ENCODE results near the gene RFPL1.
"Not testable (repeated sequence)": the region's sequence is repeated elsewhere in the genome, so short reads cannot be mapped to it uniquely, and the experiment has no call there.

Gene RFPL1

DNA sequence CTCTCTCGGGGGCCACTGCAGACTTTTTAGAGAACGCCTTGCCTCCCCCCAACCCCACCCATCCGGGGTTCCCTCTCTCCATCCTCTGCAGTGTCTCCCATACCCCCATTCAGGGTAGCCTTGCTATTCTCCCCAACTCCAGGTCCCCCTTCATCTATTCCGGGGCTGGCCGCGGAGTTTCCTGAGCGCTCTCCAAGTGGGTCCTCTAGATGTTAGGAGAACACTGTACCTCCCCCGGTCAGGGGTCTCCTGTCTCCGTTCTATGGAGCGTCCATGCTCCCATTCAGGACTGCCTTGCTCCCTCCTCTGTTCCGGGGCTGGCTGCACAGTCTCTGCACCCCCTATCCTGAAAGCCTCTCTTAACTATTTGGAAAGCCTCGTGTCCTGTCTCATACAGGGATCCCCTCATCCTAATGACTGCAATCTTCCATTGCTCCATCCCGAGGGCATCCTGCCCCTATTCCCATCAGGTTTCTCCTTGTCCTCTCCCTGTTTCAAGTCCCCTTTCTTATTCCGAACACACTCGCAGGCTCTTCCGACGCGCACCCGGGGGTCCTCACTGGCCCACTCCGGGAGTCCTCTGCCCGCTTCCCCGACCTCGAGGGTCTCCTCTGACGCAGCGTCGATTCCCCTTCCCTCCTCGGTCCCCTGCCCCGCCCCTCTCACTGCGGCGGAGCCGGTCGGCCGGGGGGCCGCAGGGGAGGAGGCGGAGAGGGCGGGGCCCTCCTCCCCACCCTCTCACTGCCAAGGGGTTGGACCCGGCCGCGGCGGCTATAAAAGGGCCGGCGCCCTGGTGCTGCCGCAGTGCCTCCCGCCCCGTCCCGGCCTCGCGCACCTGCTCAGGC is 41.3 kb downstream of the RFPL1 start, which contains the start of gene NEFH:
TSS of gene NEFH (plus strand) at position 802 of the 845 bp plus-strand sequence. CDS start 45 bp downstream, outside the sequence.
- no peak for DNase-seq

DNA sequence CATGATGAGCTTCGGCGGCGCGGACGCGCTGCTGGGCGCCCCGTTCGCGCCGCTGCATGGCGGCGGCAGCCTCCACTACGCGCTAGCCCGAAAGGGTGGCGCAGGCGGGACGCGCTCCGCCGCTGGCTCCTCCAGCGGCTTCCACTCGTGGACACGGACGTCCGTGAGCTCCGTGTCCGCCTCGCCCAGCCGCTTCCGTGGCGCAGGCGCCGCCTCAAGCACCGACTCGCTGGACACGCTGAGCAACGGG is 41.8 kb downstream of the RFPL1 start:
- DNase-seq, result no peak

DNA sequence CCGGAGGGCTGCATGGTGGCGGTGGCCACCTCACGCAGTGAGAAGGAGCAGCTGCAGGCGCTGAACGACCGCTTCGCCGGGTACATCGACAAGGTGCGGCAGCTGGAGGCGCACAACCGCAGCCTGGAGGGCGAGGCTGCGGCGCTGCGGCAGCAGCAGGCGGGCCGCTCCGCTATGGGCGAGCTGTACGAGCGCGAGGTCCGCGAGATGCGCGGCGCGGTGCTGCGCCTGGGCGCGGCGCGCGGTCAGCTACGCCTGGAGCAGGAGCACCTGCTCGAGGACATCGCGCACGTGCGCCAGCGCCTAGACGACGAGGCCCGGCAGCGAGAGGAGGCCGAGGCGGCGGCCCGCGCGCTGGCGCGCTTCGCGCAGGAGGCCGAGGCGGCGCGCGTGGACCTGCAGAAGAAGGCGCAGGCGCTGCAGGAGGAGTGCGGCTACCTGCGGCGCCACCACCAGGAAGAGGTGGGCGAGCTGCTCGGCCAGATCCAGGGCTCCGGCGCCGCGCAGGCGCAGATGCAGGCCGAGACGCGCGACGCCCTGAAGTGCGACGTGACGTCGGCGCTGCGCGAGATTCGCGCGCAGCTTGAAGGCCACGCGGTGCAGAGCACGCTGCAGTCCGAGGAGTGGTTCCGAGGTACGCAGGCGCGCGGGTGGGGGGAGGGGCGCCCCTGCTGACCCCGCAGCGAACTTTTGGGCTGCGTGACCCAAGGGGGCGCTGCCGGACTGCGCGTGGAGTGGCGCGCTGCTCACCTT is 42.3 kb downstream of the RFPL1 start:
- DNase-seq, result peak; percentile 64

DNA sequence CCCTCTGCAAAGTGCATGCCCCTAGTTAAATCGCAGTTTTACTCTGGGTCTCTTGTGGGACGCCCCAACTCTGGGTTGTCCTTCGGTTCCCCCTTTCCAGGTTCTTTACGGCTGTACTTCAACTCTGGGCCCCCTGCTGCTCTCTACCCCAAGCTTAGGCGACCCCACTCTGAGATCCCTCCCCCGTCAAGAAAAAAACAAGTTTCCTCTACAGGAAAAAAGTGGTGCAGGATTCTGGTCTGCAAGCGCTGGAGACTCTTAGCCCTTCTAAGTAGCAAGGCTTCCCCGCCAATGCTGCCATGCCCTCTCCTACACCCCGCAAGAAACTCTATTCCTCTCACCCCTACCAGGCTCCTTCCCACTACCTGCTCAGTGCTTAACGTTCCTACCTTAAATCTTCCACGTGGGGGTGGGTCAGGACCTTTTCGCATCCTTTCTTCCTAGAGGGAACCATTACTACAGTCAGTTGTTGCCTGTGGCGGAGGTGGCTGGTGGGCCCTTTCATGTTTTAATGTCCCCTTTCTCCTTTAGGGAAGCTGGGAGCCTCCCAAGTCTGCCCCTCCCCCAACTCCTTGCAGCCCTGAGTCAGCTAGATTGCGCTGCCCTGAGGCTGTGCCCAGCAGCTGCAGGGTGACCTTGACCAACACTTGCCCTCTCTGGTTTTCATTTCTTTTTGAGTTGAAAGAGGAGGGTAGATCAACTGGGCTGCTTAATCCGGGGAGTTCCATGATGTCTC is 43.0 kb downstream of the RFPL1 start:
- DNase-seq, result no peak

DNA sequence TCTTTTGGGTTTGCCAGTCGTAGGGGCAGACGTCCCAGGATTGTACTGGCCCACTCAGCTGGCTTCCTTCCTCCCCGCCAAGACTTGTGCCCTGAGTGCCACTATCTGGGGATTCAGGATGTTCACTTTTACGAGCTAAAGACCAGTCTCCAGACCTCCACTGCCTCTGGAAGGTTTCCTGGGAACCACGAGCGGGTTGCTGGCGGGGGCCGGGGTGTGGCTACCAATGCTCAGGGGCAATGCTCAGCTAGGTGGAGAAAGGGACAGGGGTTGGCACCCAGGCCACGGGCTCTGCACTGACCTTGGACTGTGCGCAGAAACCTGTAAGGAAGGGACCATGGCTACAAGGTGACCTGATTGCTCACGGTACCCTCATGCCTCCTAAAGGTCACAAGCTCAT is 43.9 kb downstream of the RFPL1 start:
- DNase-seq, result no peak

DNA sequence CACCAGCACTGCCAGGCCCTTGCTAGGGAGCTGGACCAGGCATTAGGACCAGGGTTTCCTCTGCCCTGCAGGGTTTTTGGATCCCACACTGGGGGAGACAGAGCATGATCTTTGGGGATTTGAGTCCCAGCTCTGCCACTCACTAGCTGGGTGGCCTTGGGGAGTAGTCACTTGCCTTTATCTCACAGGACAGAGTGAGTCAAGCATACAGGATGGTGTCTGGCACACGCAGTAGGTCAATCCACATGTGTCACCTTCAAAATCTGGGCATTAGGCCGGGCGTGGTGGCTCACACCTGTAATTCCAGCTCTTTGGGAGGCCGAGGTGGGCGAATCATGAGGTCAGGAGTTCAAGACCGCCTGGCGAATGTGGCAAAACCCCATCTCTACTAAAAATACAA is 44.3 kb downstream of the RFPL1 start:
- DNase-seq, result no peak

DNA sequence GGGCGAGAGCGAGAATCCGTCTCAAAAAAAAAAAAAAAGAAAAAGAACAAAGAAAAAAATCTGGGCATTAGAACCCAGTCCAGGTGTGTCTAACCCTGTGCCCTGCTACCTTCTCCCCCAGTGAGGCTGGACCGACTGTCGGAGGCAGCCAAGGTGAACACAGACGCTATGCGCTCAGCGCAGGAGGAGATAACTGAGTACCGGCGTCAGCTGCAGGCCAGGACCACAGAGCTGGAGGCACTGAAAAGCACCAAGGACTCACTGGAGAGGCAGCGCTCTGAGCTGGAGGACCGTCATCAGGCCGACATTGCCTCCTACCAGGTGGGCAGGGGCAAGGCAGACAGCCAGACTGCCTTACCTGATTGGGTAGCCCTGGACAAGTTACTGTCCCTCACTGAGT is 44.9 kb downstream of the RFPL1 start:
- DNase-seq, result no peak

DNA sequence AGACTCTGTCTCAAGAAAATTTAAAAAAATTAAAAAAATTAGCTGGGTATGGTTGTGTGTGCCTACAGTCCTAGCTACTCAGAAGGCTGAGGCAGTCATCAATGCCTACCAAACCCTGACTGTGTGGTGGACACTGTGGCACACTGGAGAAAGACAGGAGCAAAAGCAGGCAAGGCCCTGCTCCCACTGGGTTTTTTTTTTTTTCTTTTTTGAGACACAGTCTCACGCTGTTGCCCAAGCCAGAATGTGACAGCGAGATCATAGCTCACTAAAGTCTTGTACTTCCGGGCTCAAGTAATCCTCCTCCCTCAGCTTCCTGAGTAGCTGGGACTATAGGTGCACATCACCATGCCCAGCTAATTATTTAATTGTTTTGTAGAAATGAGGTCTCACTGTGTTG is 46.3 kb downstream of the RFPL1 start:
- DNase-seq, result no peak

DNA sequence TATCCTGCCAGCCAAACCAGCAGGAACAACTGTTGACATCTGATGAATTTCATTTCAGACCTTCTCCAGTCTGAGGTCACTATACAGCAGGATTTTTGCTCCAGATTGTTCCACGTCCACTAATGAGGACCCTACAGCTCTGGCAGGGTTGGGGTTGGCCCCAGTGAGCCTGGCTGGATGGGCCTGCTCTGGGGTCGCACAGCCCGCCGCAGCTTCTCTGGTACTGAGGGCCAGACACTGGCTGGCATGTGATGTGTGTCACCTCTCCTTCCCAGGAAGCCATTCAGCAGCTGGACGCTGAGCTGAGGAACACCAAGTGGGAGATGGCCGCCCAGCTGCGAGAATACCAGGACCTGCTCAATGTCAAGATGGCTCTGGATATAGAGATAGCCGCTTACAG is 47.1 kb downstream of the RFPL1 start:
- DNase-seq, result no peak

DNA sequence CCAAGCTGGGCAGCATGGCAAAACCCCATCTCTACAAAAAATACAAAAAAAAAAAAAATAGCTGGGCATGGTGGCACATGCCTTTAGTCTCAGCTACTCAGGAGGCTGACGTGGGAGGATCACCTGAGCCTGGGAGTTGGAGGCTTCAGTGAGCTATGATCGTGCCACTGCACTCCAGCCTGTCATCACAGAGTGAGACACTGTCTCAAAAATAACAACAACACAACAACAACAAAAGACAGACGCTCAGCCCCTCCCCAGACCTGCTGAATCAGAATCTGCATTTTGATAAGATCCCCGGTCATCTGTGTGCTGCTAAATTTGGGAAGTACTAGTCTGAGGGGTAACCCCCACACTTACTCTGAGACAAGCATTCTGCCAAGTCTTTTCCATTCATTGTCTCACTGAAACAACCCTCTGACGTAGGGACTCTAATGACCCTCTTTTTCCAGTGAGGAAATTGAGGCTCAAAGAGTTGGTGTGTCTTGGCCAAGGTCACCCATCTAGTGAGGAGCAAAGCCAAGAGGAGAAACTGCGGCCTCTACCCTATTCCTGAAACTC is 49.1 kb downstream of the RFPL1 start:
- DNase-seq, result no peak

DNA sequence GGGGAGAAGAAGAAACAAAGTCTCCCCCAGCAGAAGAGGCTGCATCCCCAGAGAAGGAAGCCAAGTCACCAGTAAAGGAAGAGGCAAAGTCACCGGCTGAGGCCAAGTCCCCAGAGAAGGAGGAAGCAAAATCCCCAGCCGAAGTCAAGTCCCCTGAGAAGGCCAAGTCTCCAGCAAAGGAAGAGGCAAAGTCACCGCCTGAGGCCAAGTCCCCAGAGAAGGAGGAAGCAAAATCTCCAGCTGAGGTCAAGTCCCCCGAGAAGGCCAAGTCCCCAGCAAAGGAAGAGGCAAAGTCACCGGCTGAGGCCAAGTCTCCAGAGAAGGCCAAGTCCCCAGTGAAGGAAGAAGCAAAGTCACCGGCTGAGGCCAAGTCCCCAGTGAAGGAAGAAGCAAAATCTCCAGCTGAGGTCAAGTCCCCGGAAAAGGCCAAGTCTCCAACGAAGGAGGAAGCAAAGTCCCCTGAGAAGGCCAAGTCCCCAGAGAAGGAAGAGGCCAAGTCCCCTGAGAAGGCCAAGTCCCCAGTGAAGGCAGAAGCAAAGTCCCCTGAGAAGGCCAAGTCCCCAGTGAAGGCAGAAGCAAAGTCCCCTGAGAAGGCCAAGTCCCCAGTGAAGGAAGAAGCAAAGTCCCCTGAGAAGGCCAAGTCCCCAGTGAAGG is 50.9 kb downstream of the RFPL1 start:
- not testable (repeated sequence) for DNase-seq

DNA sequence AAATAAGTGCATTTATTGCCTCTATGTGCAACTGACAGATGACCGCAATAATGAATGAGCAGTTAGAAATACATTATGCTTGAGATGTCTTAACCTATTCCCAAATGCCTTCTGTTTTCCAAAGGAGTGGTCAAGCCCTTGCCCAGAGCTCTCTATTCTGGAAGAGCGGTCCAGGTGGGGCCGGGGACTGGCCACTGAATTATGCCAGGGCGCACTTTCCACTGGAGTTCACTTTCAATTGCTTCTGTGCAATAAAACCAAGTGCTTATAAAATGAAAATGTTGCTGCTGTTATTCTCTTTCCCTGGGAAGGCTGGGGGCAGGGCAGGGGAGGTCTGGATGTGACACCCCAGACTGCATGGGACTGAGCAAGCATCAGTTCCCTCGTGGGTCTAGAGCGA is 52.6 kb downstream of the RFPL1 start:
- no peak for DNase-seq

All from activated CD8-positive, alpha-beta memory T cell treated with anti-CD3 and anti-CD28 coated beads for 24 hours (primary cell).